HepG2 (cell line): ENCODE measurements around the gene SYNE1. TPM values are rescaled to one million over a fixed set of nuclear protein-coding genes. Genes with fewer than 3 reads are reported as not detected.

ENCODE experiments used
- BHLHE40 ChIP-seq: IDR thresholded peaks from 2 replicates; pipeline ENCODE4 v1.6.1; 2011; ENCODE audit warnings: low read length, improper control_type of control experiment
- CBFB ChIP-seq: sonication (generic); formaldehyde crosslinking; IDR thresholded peaks from 2 replicates; pipeline ENCODE4 v1.4.0; 2020; ENCODE audit warnings: missing genetic modification reagents
- CHCHD3 ChIP-seq: sonication (generic); formaldehyde crosslinking; IDR thresholded peaks from 2 replicates; pipeline ENCODE4 v1.8.0; 2022; ENCODE audit warnings: mild to moderate bottlenecking, missing genetic modification reagents, moderate library complexity
- ETV6 ChIP-seq: sonication (generic); formaldehyde crosslinking; conservative IDR thresholded peaks from 2 replicates; pipeline ENCODE4 v1.4.0; 2020; ENCODE audit warnings: missing genetic modification reagents
- HOXD1 ChIP-seq: sonication (generic); formaldehyde crosslinking; IDR thresholded peaks from 2 replicates; pipeline ENCODE4 v1.5.0; 2020; ENCODE audit warnings: missing genetic modification reagents
- KMT2B ChIP-seq: IDR thresholded peaks from 2 replicates; pipeline ENCODE4 v1.6.1; 2016; ENCODE audit warnings: missing genetic modification reagents, missing compliant biosample characterization
- MYPOP ChIP-seq: sonication (generic); formaldehyde crosslinking; IDR thresholded peaks from 2 replicates; pipeline ENCODE4 v1.8.1; 2023; ENCODE audit warnings: mild to moderate bottlenecking, moderate library complexity, missing genetic modification reagents
- PRPF4 ChIP-seq: fragments of 200-400 bp; formaldehyde crosslinking; IDR thresholded peaks from 2 replicates; pipeline ENCODE4 v1.6.1; 2016; ENCODE audit warnings: low read length, low read depth; ENCODE audit not compliant: poor library complexity, severe bottlenecking
- SRF ChIP-seq: IDR thresholded peaks from 2 replicates; pipeline ENCODE4 v1.6.1; 2011; ENCODE audit warnings: mild to moderate bottlenecking, low read depth, low read length, moderate library complexity
- SRY ChIP-seq: sonication (generic); formaldehyde crosslinking; IDR thresholded peaks from 2 replicates; pipeline ENCODE4 v1.8.0; 2022; ENCODE audit warnings: mild to moderate bottlenecking, missing genetic modification reagents
- YEATS2 ChIP-seq: sonication (generic); formaldehyde crosslinking; IDR thresholded peaks from 2 replicates; pipeline ENCODE4 v1.4.0; 2020; ENCODE audit warnings: missing genetic modification reagents, borderline replicate concordance
- ZBTB26 ChIP-seq: IDR thresholded peaks from 2 replicates; pipeline ENCODE4 v1.6.1; 2016; ENCODE audit warnings: missing compliant biosample characterization, missing genetic modification reagents, borderline replicate concordance
- ZBTB46 ChIP-seq: sonication (generic); formaldehyde crosslinking; IDR thresholded peaks from 2 replicates; pipeline ENCODE4 v1.4.0; 2020; ENCODE audit warnings: mild to moderate bottlenecking, missing genetic modification reagents, borderline replicate concordance
- ZBTB7B ChIP-seq: sonication (generic); formaldehyde crosslinking; IDR thresholded peaks from 2 replicates; pipeline ENCODE4 v1.4.0; 2020; ENCODE audit warnings: missing genetic modification reagents
- ZNF138 ChIP-seq: sonication (generic); formaldehyde crosslinking; IDR thresholded peaks from 2 replicates; pipeline ENCODE4 v1.5.0; 2020; ENCODE audit warnings: mild to moderate bottlenecking, low read depth, missing genetic modification reagents
- ZNF318 ChIP-seq: sonication (generic); formaldehyde crosslinking; IDR thresholded peaks from 2 replicates; pipeline ENCODE4 v1.4.0; 2020; ENCODE audit warnings: mild to moderate bottlenecking, missing genetic modification reagents
- ZNF382 ChIP-seq: sonication (generic); formaldehyde crosslinking; IDR thresholded peaks from 2 replicates; pipeline ENCODE4 v1.5.0; 2020; ENCODE audit warnings: missing genetic modification reagents, mild to moderate bottlenecking, borderline replicate concordance
- polyA plus RNA-seq, 8 experiments: library from polyadenylated mRNA; depleted of rRNA in 3 of 8; stranded (reverse) in 7 of 8; unstranded in 1 of 8; fragments of >200 nt; fragmentation: Illumina TruSeq in 4 of 8; extraction: Trizol in 4 of 8; gene quantifications; 2 replicates each; pipeline versions ENCODE4 v1.2.1 to v1.2.3, GENCODE V29; 2011 to 2016; ENCODE audit warnings: low read depth in 4 of 8, missing spikeins in 1 of 8, mixed read lengths in 1 of 8; ENCODE audit not compliant: insufficient read depth in 1 of 8
- total RNA-seq, 5 experiments: library from RNA; depleted of rRNA; stranded (reverse); fragments of >200 nt; fragmentation: Illumina TruSeq; extraction: Trizol; gene quantifications; 2 replicates each; pipeline ENCODE4 v1.2.3, GENCODE V29; 2016; ENCODE audit warnings: low read depth in 1 of 5

The SYNE1 gene
- total and polyA plus RNA-seq, 2 of the 13 experiments (the other 11 are each of a cell fraction or from before 2014, with no cell fraction given), result 5.5 to 15.9 TPM

- TF ChIP-seq YEATS2 (CRISPR knock-in tag), result peak; percentile 57; the same call in 1 of the 2 replicates
- peak; percentile 11; the same call in 1 of the 2 replicates for TF ChIP-seq ZBTB26
- no peak for TF ChIP-seq SRF
- TF ChIP-seq CHCHD3 (CRISPR knock-in tag), result no peak
- no peak for TF ChIP-seq PRPF4
- TF ChIP-seq CBFB (CRISPR knock-in tag), result no peak
- TF ChIP-seq ETV6 (CRISPR knock-in tag), result no peak
- TF ChIP-seq HOXD1 (CRISPR knock-in tag), result no peak
- TF ChIP-seq KMT2B (CRISPR knock-in tag), result peak; percentile 68; the same call in 1 of the 2 replicates
- TF ChIP-seq BHLHE40, result no peak
- TF ChIP-seq SRY (CRISPR knock-in tag), result no peak
- no peak for TF ChIP-seq ZBTB46 (CRISPR knock-in tag)
- TF ChIP-seq ZNF382 (CRISPR knock-in tag), result no peak
- TF ChIP-seq ZBTB7B (CRISPR knock-in tag), result no peak
- TF ChIP-seq MYPOP (CRISPR knock-in tag), result no peak
- no peak for TF ChIP-seq ZNF138 (CRISPR knock-in tag)
- no peak for TF ChIP-seq ZNF318 (CRISPR knock-in tag)
These were observed 466.2 kb downstream of the SYNE1 start (continued) for GRCh38 chr6:152170702-152171667.
